Trophoblast cell (in vitro differentiated cells and primary cell): Measurements from ENCODE around the gene DNAH10.
A peak's percentile ranks its signal among the peaks of the same experiment; 100 is the strongest.
"Not testable (repeated sequence)": the region's sequence is repeated elsewhere in the genome, so short reads cannot be mapped to it uniquely, and the experiment has no call there.

Experiments used
- DNase-seq, 2 donors: peaks; one replicate each; pipeline ENCODE4 v3.0.0-alpha.2; 2016
- H2AFZ ChIP-seq: 2 replicates; pipeline ENCODE4 v1.6.1; 2013; ENCODE audit warnings: low read length, moderate library complexity, mild to moderate bottlenecking; ENCODE audit not compliant: insufficient read depth, poor library complexity
- H2AK5ac ChIP-seq: 2 replicates; pipeline ENCODE4 v1.6.1; 2013; ENCODE audit warnings: mild to moderate bottlenecking, low read length
- H2BK120ac ChIP-seq: 2 replicates; pipeline ENCODE4 v1.6.1; 2013; ENCODE audit warnings: low read length, mild to moderate bottlenecking, moderate library complexity; ENCODE audit not compliant: insufficient read depth, poor library complexity
- H2BK12ac ChIP-seq: 2 replicates; pipeline ENCODE4 v1.6.1; 2013; ENCODE audit warnings: mild to moderate bottlenecking, low read length, moderate library complexity
- H2BK5ac ChIP-seq: 2 replicates; pipeline ENCODE4 v1.6.1; 2013; ENCODE audit warnings: low read length, low read depth, moderate library complexity, mild to moderate bottlenecking; ENCODE audit not compliant: poor library complexity
- H3K14ac ChIP-seq: 2 replicates; pipeline ENCODE4 v1.6.1; 2013; ENCODE audit warnings: mild to moderate bottlenecking, low read length
- H3K18ac ChIP-seq: 2 replicates; pipeline ENCODE4 v1.6.1; 2013; ENCODE audit warnings: mild to moderate bottlenecking, low read length
- H3K23ac ChIP-seq: 2 replicates; pipeline ENCODE4 v1.6.1; 2013; ENCODE audit warnings: low read length
- H3K27ac ChIP-seq: 2 replicates; pipeline ENCODE4 v1.5.1; 2013; ENCODE audit warnings: low read depth, mild to moderate bottlenecking, inconsistent platforms, low read length, moderate library complexity
- H3K27me3 ChIP-seq: 2 replicates; pipeline ENCODE4 v1.6.1; 2013; ENCODE audit warnings: inconsistent platforms, mild to moderate bottlenecking, low read length, moderate library complexity; ENCODE audit not compliant: insufficient read depth
- H3K36me3 ChIP-seq, 2 experiments: 1 replicate in 1 of 2; 2 replicates in 1 of 2; pipeline ENCODE4 v1.6.1; 2013; ENCODE audit warnings: low read length in 2 of 2, mild to moderate bottlenecking in 2 of 2, moderate library complexity in 1 of 2; ENCODE audit not compliant: insufficient read depth in 2 of 2, control insufficient read depth in 1 of 2
- H3K4ac ChIP-seq: 2 replicates; pipeline ENCODE4 v1.6.1; 2013; ENCODE audit warnings: low read depth, mild to moderate bottlenecking, low read length, moderate library complexity
- H3K4me1 ChIP-seq, 2 experiments: 1 replicate in 1 of 2; 2 replicates in 1 of 2; pipeline ENCODE4 v1.6.1; 2013; ENCODE audit warnings: low read length in 2 of 2, mild to moderate bottlenecking in 2 of 2, moderate library complexity in 1 of 2; ENCODE audit not compliant: insufficient read depth in 2 of 2, control insufficient read depth in 1 of 2
- H3K4me2 ChIP-seq: 2 replicates; pipeline ENCODE4 v1.6.1; 2013; ENCODE audit warnings: inconsistent platforms, mild to moderate bottlenecking, low read length, moderate library complexity
- H3K4me3 ChIP-seq: 2 replicates; pipeline ENCODE4 v1.5.1; 2013; ENCODE audit warnings: mild to moderate bottlenecking, low read depth, low read length, inconsistent platforms
- H3K79me1 ChIP-seq: one replicate; pipeline ENCODE4 v1.6.1; 2013; ENCODE audit warnings: low read length
- H3K79me2 ChIP-seq: 2 replicates; pipeline ENCODE4 v1.6.1; 2013; ENCODE audit warnings: low read length, mild to moderate bottlenecking; ENCODE audit not compliant: control insufficient read depth, insufficient read depth, poor library complexity
- H3K9ac ChIP-seq: 2 replicates; pipeline ENCODE4 v1.6.1; 2013; ENCODE audit warnings: mild to moderate bottlenecking, low read length
- H3K9me3 ChIP-seq: 2 replicates; pipeline ENCODE4 v1.6.1; 2013; ENCODE audit warnings: low read depth, mild to moderate bottlenecking, control low read depth, inconsistent platforms, low read length; ENCODE audit not compliant: insufficient read depth
- H4K12ac ChIP-seq: 2 replicates; pipeline ENCODE4 v1.6.1; 2013; ENCODE audit warnings: low read depth, mild to moderate bottlenecking, low read length, moderate library complexity
- H4K8ac ChIP-seq: 2 replicates; pipeline ENCODE4 v1.6.1; 2013; ENCODE audit warnings: low read depth, mild to moderate bottlenecking, low read length, moderate library complexity
- H4K91ac ChIP-seq: one replicate; pipeline ENCODE4 v1.6.1; 2013; ENCODE audit warnings: low read depth, mild to moderate bottlenecking, low read length, moderate library complexity
- WGBS: extraction: QIAGEN DNeasy Blood & Tissue Kit; methylation state at CpG from one replicate; pipeline ENCODE4 v1.1.7; 2013; ENCODE audit warnings: missing lambda C conversion rate; ENCODE audit not compliant: insufficient read length, insufficient coverage; ENCODE audit errors: extremely low coverage; 5-methylcytosine and 5-hydroxymethylcytosine counted together

The DNAH10 gene

GRCh38 chr12:123911672-123912409 lies 149.7 kb downstream of the DNAH10 start:
- H4K12ac ChIP-seq, H3K79me2 ChIP-seq, H3K4me2 ChIP-seq, H3K4me3 ChIP-seq, H3K9me3 ChIP-seq, H3K18ac ChIP-seq, H2BK5ac ChIP-seq, H2AFZ ChIP-seq, H3K27ac ChIP-seq, DNase-seq, H3K14ac ChIP-seq, H4K8ac ChIP-seq, H3K9ac ChIP-seq, H2AK5ac ChIP-seq, H4K91ac ChIP-seq, H2BK120ac ChIP-seq, H3K4ac ChIP-seq, H3K27me3 ChIP-seq, H3K36me3 ChIP-seq, H3K23ac ChIP-seq, H2BK12ac ChIP-seq: not testable (repeated sequence)
- peaks cover 16 to 29% of the 10 kb centered on the region in 2 experiments for H3K4me1 ChIP-seq
- no CpG with 5 or more reads among the region's 9 CpGs for WGBS
- H3K79me1 ChIP-seq: peaks cover 23% of the 10 kb centered on the region

- Histone ChIP-seq H2BK5ac (no peak overlapping the region), H3K23ac (no peak overlapping the region), H3K4me3 (no peak overlapping the region), H4K91ac (no peak overlapping the region), H3K79me2 (peaks cover 2% of the 10 kb centered on the region), H3K4me1 (peaks cover 11 to 22% of the 10 kb centered on the region in 2 experiments), H3K14ac (no peak overlapping the region), H3K36me3 (peaks cover 0 to 3% of the 10 kb centered on the region in 2 experiments), H3K27me3 (no peaks in the 10 kb centered on the region), H2AFZ (no peak overlapping the region), H2BK12ac (no peak overlapping the region), H3K4me2 (no peak overlapping the region), H2BK120ac (no peak overlapping the region), H2AK5ac (no peak overlapping the region), H4K12ac (no peak overlapping the region), H3K9ac (no peak overlapping the region), H3K9me3 (peaks cover 2% of the 10 kb centered on the region), H4K8ac (no peak overlapping the region), H3K27ac (no peak overlapping the region), H3K79me1 (peaks cover 18% of the 10 kb centered on the region), H3K4ac (no peak overlapping the region), H3K18ac (no peak overlapping the region)
- WGBS: no CpG with 5 or more reads among the region's 25 CpGs
- DNase-seq: peak in 1 of 2 donors; percentile 26
Measured at GRCh38 chr12:123912415-123913380, 150.6 kb downstream of the DNAH10 start.

- Histone ChIP-seq H3K79me2 (no peaks in the 10 kb centered on the region), H3K27ac (peak overlapping the region; percentile 22), H3K4me3 (no peak overlapping the region), H4K91ac (peak overlapping the region; percentile 59), H4K8ac (peak overlapping the region; percentile 29), H3K27me3 (no peaks in the 10 kb centered on the region), H3K4me2 (no peak overlapping the region), H3K4me1 (peaks cover 5 to 12% of the 10 kb centered on the region in 2 experiments), H3K18ac (no peak overlapping the region), H3K14ac (peak overlapping the region; percentile 0), H3K4ac (no peak overlapping the region), H4K12ac (no peak overlapping the region), H2AFZ (no peak overlapping the region), H3K36me3 (peaks cover 2 to 3% of the 10 kb centered on the region in 2 experiments), H2BK120ac (peak overlapping the region; percentile 25), H3K9me3 (peaks cover 6% of the 10 kb centered on the region), H3K79me1 (peaks cover 15% of the 10 kb centered on the region), H2BK5ac (peak overlapping the region; percentile 7), H2AK5ac (peak overlapping the region; percentile 50), H3K9ac (no peak overlapping the region), H2BK12ac (peak overlapping the region; percentile 0), H3K23ac (no peak overlapping the region)
- no CpG with 5 or more reads among the region's 20 CpGs for WGBS
- no peak for DNase-seq
Measured at GRCh38 chr12:123914726-123915333, 152.7 kb downstream of the DNAH10 start.

GRCh38 chr12:123916729-123917128 lies 154.6 kb downstream of the DNAH10 start:
- Histone ChIP-seq H2BK5ac (no peak overlapping the region), H3K79me2 (no peaks in the 10 kb centered on the region), H3K36me3 (peaks cover 2 to 3% of the 10 kb centered on the region in 2 experiments), H3K18ac (no peak overlapping the region), H2AFZ (no peak overlapping the region), H3K4me3 (no peak overlapping the region), H3K23ac (no peak overlapping the region), H3K4me1 (peaks cover 7 to 12% of the 10 kb centered on the region in 2 experiments), H2BK120ac (no peak overlapping the region), H3K79me1 (peaks cover 15% of the 10 kb centered on the region), H2AK5ac (no peak overlapping the region), H4K12ac (no peak overlapping the region), H3K9ac (no peak overlapping the region), H3K27me3 (no peaks in the 10 kb centered on the region), H4K8ac (no peak overlapping the region), H3K27ac (no peak overlapping the region), H3K4ac (no peak overlapping the region), H3K9me3 (peaks cover 6% of the 10 kb centered on the region), H2BK12ac (no peak overlapping the region), H4K91ac (no peak overlapping the region), H3K14ac (no peak overlapping the region), H3K4me2 (no peak overlapping the region)
- DNase-seq: no peak
- no CpG with 5 or more reads among the region's 5 CpGs for WGBS
